GM12878 (cell line): Measurements from ENCODE around the gene ADGRV1.

ENCODE experiments used
- ATF3 ChIP-seq: IDR thresholded peaks from 2 replicates; pipeline ENCODE4 v1.6.1; 2011; ENCODE audit warnings: low read depth, mild to moderate bottlenecking, low read length, moderate library complexity, borderline replicate concordance; ENCODE audit errors: extremely low read depth
- CEBPB ChIP-seq, 2 experiments: fragments of 150-350 bp in 1 of 2; IDR thresholded peaks; 2 replicates each; pipeline ENCODE4 v1.6.1; 2012 to 2014; ENCODE audit warnings: low read depth in 2 of 2, low read length in 2 of 2, borderline replicate concordance in 1 of 2, inconsistent platforms in 1 of 2
- CHD2 ChIP-seq: IDR thresholded peaks from 2 replicates; pipeline ENCODE4 v1.6.1; 2011; ENCODE audit warnings: low read depth, low read length, improper control_type of control experiment, borderline replicate concordance
- CTCF ChIP-seq, 3 experiments: IDR thresholded peaks in 2 of 3; conservative IDR thresholded peaks in 1 of 3; 2 replicates each; pipeline ENCODE4 v1.5.1; 2011; ENCODE audit warnings: low read depth in 3 of 3, low read length in 3 of 3, mild to moderate bottlenecking in 3 of 3, control low read depth in 2 of 3, moderate library complexity in 2 of 3, inconsistent platforms in 1 of 3, mixed read lengths in 1 of 3; ENCODE audit not compliant: control insufficient read depth in 2 of 3, insufficient read depth in 1 of 3; ENCODE audit errors: extremely low read depth in 1 of 3
- ESRRA ChIP-seq: IDR thresholded peaks from 2 replicates; pipeline ENCODE4 v1.6.1; 2012; ENCODE audit warnings: mild to moderate bottlenecking, low read length, improper control_type of control experiment
- ETV6 ChIP-seq, 2 experiments: fragments of 450-650 bp in 1 of 2; IDR thresholded peaks in 1 of 2; conservative IDR thresholded peaks in 1 of 2; 2 replicates each; pipeline ENCODE4 v1.6.1; 2014; ENCODE audit warnings: antibody characterized with exemption in 1 of 2, borderline replicate concordance in 1 of 2, low read depth in 1 of 2, mild to moderate bottlenecking in 1 of 2, moderate library complexity in 1 of 2
- SP1 ChIP-seq: IDR thresholded peaks from one replicate; pipeline ENCODE4 v1.6.1; 2011; ENCODE audit warnings: low read depth, low read length
- SUZ12 ChIP-seq: fragments of 200-600 bp; sonication (generic); IDR thresholded peaks from one replicate; pipeline ENCODE4 v1.6.1; 2018; ENCODE audit warnings: antibody characterized with exemption, mild to moderate bottlenecking; ENCODE audit not compliant: unreplicated experiment
- ZNF274 ChIP-seq: IDR thresholded peaks from one replicate; pipeline ENCODE4 v1.8.0; 2011; ENCODE audit not compliant: insufficient read length, insufficient read depth

DNA sequence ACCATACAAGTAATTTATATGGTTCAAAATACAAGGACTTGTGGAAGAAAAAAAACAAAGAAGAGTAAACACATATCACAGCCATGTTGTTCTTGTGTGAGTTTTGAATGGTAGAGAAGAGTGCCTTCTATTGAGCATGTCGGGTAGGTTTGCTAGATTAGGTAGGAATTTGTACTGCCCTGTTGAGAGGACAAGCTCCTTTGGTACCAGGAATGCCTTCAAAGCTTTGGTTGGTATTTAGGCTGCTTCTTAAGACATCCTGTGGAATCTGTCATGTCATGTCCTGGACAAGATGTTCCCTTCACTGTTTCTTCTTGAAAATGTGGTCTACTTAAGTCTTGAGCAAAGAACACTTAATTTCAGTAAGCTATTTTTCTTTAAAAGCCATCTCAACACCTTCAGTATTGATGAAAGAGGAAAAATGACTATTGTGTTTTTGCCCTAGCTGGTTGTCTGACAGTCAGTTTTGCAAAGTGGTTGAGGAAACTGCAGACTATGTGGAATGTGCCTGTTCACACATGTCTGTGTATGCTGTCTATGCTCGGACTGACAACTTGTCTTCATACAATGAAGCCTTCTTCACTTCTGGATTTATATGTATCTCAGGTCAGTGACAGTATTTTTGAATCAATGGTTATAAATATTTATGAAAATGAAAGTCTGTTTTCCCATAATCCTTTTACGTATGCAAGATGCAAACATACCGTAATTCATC lies 296.9 kb downstream of the ADGRV1 start:
- TF ChIP-seq SUZ12 (no peak), ZNF274 (no peak), CTCF (IDR thresholded peaks at IDR 0.05 in 2 of 3, conservative IDR thresholded peaks at IDR 0.05 in 1 of 3; ENCODE audit: control insufficient read depth in 2 of 3, extremely low read depth in 1 of 3, insufficient read depth in 1 of 3, low read depth in 3 of 3, low read length in 3 of 3) (no peak), ESRRA (no peak), ETV6 (conservative IDR thresholded peaks at IDR 0.05 in 1 of 2, IDR thresholded peaks at IDR 0.05 in 1 of 2; ENCODE audit: borderline replicate concordance in 1 of 2, low read depth in 1 of 2) (no peak), ATF3 (no peak), CHD2 (no peak), CEBPB (IDR thresholded peaks at IDR 0.05; ENCODE audit: borderline replicate concordance in 1 of 2, low read depth in 2 of 2, low read length in 2 of 2) (no peak), SP1 (no peak)
